GM12892 (cell line): ENCODE results near the gene USP11.

Experiments used
- POLR2AphosphoS5 ChIP-seq: IDR thresholded peaks from 2 replicates; pipeline ENCODE4 v1.6.1; 2011; ENCODE audit warnings: low read depth, low read length, control low read depth
- TAF1 ChIP-seq: IDR thresholded peaks from 2 replicates; pipeline ENCODE4 v1.6.1; 2011; ENCODE audit warnings: low read depth, mild to moderate bottlenecking, control low read depth, low read length, borderline replicate concordance

GRCh38 chrX:47242321-47242720 is 9.5 kb downstream of the USP11 start:
- no peak for TF ChIP-seq TAF1
- no peak for TF ChIP-seq POLR2AphosphoS5
